Hepatic stellate cell (primary cell): ENCODE measurements around the gene ST3GAL2.
A peak's percentile ranks its signal among the peaks of the same experiment; 100 is the strongest.
"Not testable (repeated sequence)": the region's sequence is repeated elsewhere in the genome, so short reads cannot be mapped to it uniquely, and the experiment has no call there.

ENCODE experiments used
- DNase-seq: peaks from one replicate; pipeline ENCODE4 v3.0.0; 2011; ENCODE audit warnings: low spot score

The ST3GAL2 gene

GRCh38 chr16:70332728-70333127 lies 106.2 kb downstream of the ST3GAL2 start:
- DNase-seq = not testable (repeated sequence)

GRCh38 chr16:70331588-70332358 lies 107.1 kb downstream of the ST3GAL2 start:
- peak; percentile 24 for DNase-seq

GRCh38 chr16:70331091-70331490 lies 107.8 kb downstream of the ST3GAL2 start:
- DNase-seq = no peak
